Ammon's horn (tissue), 1 donor: ENCODE results near the gene TBC1D3C.
"Not testable (repeated sequence)": the region's sequence is repeated elsewhere in the genome, so short reads cannot be mapped to it uniquely, and the experiment has no call there.

Source experiments
- DNase-seq: peaks from one replicate; pipeline ENCODE4 v3.0.0-alpha.2; 2016; ENCODE audit warnings: low spot score

Gene TBC1D3C

GRCh38 chr17:38068534-38068933 is at the start of gene TBC1D3C:
TSS of gene TBC1D3C (minus strand) at chr17:38068634. CDS start at chr17:38067066, 1,568 bp downstream.
- not testable (repeated sequence) for DNase-seq

- not testable (repeated sequence) for DNase-seq
Observed at GRCh38 chr17:38099262-38099661, 30.8 kb upstream of the TBC1D3C start.

- DNase-seq: not testable (repeated sequence)
Observed at GRCh38 chr17:38094059-38094694, 25.7 kb upstream of the TBC1D3C start.

GRCh38 chr17:38088120-38088519 is 19.7 kb upstream of the TBC1D3C start:
- DNase-seq: not testable (repeated sequence)

GRCh38 chr17:38087344-38087743 is 18.9 kb upstream of the TBC1D3C start:
- DNase-seq: not testable (repeated sequence)
